Middle frontal gyrus (tissue), 1 donor: ENCODE results near the gene SHCBP1L.
"Not testable (repeated sequence)": the region's sequence is repeated elsewhere in the genome, so short reads cannot be mapped to it uniquely, and the experiment has no call there.

Experiments
- DNase-seq: peaks from one replicate; pipeline ENCODE4 v3.0.0-alpha.2; 2015; ENCODE audit warnings: low spot score; ENCODE audit errors: extremely low spot score

The SHCBP1L gene

DNA sequence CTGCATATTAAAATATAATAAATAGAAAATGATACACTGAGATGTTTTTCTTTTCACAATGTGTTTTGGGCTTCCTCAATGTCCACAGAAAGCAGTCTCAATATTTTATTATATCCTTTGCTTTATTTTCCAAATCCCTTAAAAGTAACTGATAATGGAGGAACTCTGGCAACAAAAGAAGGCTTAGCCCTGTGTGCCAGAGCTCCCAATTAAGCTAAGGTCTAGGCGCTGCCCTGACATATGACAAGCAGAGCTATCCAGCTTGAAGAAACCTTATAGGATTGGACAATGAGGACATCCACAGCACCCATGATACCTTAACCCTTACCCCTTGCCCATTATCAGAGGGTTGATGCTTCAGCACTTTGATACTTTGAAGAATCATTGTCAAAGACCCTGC is 12.9 kb upstream of the SHCBP1L start:
- no peak for DNase-seq

DNA sequence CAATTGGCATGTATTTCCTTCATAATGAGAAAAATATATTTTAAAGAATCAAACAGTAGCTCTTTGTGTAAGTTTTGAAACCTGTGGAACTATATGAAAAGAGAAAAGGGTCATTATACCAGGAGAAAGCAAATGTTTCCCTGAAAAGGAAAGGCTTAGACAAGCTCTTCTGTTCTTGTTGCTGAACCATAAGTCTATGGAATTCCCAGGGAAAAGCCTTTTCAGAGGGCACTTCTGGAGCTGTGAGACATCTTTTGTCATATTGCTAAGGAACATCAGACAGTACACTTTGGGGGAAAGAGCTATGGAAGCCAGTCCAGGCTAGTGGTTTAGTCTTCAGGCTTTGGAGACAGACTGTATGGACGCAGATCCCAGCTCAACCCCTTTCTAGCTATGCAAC is 12.1 kb upstream of the SHCBP1L start:
- no peak for DNase-seq

DNA sequence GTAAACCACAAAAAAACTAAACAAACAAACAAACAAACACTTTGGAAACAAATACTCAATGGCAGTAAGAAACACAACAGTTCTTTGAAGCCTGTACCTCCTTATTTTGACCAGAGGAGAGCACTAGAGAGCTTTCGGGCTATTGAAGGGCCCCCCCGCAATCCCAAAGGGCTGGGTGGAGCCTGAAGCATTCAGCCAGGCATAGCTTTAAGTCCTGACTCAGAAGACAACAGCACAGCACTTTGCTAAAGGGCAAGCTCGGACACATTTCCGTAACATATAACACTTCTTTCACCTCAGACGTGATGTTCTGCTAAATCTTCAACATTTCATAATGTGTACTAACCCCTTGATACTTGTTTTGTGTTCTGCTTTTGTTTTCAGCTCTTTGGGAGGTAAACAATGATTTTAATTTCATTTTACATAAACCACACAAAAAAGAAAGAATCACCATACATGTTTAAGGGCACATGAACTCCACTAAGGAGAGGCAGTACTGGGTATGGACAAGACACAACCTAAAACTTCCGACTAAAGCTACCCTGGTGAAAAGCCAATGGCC is 9.7 kb upstream of the SHCBP1L start:
- DNase-seq, result peak; percentile 50

DNA sequence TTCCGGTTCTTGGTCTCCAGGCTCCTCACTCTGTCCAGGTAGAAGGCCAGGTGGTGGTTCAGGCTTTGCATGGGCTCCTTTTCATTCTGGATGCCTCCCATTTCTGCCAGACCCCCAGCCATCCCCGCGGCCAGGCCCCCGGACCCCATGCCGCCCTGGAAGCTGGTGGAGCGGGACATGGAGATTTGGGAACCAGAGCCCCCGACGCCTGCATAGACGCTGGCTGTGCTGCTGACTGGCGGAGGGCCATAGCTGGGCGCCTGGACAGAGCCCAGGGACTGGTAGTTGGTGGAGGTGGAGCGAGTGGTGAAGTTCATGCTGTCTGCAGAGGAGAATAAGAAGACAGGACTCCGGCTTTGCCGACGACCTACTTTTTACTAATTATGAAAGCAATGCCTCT is 7.1 kb upstream of the SHCBP1L start:
- DNase-seq, result no peak

DNA sequence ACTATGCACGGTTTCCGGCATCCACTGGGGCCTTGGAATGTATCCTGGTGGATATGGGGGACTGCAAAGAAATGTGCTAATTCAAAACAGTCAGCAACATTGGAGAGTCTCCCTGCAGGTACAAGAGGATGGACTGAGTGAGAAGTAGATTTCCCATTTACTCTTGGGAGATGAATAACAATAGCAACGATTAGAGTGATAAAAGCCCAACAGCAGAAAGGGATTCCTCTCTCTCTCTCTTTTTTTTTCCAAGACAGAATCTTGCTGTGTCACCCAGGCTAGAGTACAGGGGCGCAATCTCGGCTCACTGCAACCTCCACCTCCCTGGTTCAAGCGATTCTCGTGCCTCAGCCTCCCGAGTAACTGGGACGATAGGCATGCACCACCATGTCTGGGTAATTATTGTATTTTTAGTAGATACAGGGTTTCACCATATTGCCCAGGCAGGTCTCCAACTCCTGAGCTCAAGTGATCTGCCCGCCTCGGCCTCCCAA is 5.0 kb upstream of the SHCBP1L start:
- DNase-seq, result no peak

DNA sequence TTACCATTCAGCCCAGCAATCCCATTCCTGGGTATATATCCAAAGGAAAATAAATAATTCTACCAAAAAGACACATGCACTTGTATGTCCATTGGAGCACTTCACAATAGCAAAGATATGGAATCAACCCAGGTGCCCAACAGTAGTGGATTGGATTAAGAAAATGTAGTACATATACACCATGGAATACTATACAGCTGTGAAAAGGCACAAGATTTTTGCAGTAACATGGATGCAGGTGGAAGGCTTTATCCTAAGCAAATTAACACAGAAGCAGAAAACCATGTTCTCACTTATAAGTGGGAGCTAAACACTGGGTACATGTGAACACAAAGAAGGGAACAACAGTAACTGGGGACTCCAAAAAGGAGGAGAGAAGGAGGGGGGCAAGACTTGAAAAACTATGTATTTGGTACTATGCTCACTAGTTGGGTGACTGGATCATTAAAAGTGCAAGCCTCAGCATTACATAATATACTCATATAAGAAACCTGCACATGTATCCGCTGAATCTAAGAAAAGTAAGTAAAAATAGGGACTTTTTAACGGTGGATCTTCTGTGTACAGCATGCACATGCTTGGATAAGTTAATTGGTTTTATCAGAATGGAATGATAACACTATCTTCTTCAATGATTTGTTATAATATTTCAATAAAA is 3.9 kb upstream of the SHCBP1L start:
- DNase-seq, result no peak

DNA sequence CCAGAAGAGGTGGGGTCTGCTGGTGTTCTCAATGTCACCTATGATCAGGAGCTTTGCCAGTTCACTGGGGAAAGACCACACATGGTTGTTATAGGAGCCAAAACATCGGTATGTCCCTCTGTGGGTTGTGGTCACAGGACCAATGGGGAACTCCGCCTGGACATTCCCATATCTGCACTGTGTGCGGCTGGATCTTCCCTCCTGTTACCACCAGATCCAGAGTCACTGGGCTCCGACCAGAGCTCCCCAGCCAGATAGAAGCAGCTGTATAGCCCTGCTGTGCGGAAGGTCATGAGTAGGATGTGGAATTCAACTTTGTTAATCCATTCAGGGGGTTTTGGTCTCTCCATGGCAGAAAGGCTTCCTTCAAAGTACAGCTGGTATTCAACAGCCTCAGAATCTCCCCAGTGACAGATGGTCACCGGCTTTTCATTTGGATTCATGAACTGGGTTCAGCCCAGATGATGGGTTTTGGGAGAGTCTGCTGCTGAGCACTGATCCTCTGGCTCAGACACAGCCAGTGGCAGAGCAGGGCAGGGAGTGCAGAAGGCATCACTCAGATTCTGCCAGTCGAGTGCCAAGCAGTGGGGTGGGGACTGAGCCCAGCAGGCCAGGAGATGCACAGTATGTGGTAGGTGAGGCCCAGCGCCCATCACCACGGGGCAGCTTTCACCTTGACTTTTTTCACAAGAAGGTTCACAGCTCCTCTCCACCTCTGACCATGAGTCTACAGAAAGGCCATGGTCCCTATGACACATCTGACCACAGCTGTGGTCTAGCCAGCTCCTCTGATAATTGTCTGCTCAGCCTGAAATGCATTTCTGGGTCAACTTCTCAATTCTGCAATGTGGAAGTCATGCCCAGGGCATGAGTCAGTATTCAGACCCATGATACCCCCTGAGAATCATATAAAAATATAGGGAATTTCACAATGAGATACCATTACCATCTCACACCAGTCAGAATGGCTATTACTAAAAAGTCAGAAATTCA is 2.9 kb upstream of the SHCBP1L start:
- DNase-seq, result no peak

DNA sequence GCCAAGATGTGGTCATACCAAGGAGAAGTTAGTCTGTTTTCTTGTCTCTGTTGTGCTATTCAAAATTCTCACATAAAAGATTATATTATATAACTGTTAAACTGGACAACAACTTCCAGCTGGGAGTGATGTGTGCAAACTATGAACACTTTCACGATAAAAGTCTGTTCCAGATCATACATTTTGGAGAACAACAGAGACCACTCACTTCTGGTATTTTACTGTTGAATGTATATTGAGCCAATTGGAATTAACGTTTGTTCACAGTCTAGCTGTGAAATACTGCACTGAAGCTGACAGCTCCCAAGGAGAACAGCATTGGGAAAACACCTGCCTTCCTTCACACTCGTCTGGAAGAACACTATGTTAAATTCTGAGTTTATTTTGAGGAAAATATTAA is 860 bp upstream of the SHCBP1L start:
- DNase-seq, result no peak

DNA sequence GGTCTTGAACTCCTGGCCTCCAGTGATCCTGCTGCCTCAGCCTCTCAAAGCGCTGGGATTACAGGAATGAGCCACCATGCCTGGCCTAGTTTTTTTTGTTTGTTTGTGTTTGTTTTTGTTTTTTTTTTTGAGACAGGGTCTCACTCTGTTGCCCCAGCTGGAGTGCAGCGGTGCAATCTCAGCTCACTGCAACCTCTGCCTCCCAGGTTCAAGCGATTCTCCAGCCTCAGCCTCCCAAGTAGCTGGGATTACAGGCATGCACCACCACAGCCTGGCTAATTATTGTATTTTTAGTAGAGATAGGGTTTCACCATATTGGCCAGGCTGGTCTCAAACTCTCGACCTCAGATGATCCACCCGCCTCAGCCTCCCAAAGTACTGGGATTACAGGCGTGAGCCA is 9.6 kb downstream of the SHCBP1L start:
- not testable (repeated sequence) for DNase-seq

DNA sequence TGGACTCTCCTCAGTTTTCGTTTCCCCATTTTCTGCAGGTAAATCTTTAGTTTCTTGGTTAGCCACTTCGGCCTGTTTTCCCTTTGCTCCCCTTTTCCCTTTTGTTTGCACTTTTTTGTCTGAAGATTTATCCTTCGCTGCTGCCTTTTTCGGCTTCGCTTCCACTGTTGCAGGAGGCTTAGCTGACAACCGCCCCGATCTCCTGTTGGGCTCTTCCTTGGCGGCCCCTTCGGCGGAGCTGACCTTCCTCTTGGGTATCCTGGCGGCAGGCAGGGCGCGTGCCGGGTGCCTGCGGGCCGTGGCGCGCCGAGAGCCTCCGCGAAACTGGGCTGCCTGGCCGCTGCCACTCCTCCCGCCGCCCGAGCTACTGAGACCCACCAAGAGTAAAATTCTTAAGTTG is 10.8 kb downstream of the SHCBP1L start:
- not testable (repeated sequence) for DNase-seq

DNA sequence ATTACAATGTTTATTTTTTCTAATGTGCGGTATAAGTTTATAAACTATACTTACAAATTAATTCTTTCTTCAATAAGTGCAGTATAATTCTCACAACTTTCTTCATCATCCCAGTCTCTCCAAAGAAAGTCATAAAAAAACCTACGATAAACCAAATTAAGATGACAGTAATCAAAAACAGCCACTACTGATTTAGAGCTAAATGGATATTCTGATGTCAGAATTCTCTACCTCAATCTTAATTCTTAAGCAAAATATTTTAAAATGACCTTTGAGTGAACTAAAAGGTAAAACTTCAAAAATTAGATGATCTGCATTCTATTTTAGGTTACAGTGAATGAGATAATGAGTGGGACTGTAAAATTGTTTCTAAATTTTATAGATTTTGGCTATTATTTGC is 13.6 kb downstream of the SHCBP1L start:
- DNase-seq, result no peak

DNA sequence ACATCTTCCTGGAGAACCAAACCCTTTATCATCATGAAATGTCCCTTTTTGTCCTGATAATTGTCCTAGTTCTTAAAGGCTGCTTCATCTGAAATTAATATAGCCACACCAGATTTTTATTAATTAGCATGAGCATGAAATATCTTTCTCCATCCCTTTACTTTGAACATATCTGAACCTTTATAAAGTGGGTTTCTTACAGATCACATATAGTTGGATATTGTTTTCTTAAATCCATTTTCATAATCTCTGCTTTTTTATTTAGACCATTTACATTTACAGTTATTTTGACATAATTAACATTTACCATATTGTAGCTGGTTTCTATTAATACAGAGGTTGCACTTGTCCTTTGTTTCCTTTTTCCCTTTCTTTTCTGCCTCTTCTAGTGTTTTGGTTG is 17.2 kb downstream of the SHCBP1L start:
- no peak for DNase-seq

DNA sequence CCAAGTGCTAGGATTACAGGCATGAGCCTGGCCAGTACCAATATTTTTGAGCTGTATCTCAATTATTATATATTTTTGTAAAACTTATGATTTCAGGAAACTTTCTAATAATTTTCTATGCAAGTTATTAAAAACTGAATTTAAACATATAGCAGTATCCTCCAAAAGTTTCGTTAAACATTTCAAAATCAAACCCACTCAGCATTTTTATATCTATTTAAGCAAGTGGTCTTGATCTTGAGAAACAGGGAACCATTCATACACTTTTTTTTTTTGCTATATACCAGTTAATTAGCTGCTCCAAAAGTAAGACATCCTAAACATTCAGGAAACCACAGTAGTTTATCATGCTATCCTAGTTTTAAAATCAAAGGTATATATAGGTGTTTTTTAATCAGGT is 22.0 kb downstream of the SHCBP1L start:
- DNase-seq, result no peak

DNA sequence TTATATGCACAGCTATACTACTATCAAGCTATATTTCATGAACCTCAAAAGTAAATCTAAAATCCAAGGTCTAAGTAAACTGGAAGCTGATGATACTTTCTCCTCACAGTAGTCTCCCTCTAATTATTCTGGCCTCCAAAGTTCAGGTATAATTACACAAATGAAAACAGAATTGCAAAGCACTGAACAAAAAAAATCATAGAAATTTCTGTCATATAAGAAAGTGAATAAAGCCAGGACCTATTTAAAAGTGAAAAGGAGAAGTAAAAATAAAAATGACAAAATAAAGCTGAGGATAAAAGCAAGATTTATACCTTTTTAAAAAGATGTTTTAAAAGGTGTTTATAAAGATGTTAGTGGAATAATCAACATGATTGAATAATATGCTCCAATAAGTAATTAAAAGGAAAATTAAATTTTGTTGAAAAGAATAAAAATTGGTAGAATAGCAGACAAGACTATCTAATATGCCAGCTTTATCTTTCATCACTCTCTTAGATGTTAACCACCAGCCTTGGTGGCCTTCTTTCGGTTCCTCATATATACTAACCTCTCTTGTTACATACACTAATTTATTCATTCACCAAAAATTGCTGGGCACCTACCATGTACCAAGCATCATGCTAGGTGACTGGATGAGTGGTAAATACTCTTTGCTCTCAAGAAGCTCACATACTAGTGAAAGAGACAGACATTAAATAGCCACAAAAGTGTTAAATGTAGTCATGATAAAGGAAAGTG is 25.1 kb downstream of the SHCBP1L start:
- no peak for DNase-seq

DNA sequence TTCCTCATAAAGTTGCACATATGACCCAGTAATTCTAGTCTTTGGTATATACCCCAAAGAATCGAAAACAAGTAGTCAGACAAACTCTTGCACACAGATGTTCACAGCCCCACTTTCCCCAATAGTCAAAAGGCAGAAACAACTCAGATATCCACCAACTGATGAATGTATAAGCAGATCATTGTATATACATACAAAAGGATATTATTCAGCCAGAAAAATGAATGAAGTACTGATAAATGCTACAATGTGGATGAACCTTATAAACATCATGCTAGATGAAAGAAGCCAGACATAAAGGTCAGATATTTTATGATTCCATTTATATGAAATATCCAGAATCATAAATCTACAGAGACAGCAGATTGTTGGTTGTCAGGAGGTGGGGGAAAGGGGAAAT is 27.3 kb downstream of the SHCBP1L start:
- DNase-seq, result no peak

DNA sequence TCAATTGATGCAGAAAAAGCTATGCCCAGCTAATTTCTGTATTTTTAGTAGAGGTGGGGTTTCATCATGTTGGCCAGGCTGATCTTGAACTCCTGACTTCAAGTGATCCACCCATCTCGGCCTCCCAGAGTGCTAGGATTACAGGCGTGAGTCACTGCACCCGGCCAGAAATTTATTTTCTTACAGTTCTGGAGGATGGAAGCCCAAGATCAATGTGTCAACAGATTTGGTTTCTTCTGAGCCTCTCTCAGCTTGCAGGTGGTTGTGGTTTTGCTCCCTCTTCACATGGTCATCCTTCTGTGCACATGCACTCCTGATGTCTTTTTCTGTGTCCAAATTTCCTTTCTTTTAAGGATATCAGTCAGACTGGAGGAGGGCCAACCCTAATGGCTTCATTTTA is 35.6 kb downstream of the SHCBP1L start:
- DNase-seq, result no peak

DNA sequence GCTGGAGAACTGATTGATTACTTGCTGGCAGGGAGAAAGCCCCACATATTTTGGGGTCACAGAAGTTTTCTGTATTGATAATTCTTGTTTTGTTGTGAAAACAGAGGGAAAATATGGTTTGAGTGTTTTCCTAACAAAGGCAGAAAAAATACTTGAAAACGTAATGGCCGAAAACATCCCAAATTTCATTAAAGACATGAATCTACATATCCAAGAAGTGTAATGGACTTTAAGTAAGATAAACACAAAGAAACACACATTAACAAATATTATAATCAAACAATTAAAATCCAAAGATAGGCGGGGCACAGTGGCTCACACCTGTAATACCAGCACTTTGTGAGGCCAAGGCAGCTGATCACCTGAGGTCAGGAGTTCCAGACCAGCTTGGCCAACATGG is 39.6 kb downstream of the SHCBP1L start:
- no peak for DNase-seq

DNA sequence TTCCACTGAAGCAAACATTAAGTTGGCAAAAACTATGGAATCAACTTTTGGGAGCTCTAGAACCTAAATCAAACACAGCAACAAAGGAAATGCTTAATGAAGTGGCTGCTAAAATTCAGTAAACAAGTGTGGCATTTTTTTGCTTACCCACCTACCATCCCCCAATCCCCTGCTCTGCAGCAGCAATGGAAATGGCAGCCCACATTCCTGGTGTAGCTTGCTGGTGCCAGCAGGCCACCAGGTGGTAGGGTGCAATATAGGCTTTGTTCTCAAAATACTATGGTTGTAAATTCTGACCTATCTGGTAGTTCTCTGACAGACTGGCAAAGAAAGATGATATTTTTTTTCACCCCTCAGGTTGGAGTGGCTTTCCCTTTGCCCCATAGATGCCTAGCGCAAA is 42.8 kb downstream of the SHCBP1L start:
- DNase-seq, result no peak

DNA sequence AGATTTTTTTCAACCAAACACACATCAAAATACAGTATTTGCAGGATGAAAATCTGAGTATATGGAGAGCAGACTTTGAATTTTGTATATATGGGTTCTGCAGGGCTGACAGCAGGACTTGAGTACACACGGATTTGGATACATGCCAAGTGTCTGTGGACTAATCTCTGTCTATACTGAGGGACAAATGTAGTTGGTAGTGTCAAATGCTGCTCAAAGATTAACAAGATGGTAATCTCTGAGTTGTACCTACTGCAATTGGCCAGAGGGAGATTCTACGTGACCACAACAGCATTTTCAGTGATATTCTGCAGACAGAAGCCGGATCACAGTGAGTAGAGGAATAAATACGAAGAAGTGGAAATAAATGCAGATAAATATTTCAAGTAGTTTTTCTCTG is 43.4 kb downstream of the SHCBP1L start:
- no peak for DNase-seq

DNA sequence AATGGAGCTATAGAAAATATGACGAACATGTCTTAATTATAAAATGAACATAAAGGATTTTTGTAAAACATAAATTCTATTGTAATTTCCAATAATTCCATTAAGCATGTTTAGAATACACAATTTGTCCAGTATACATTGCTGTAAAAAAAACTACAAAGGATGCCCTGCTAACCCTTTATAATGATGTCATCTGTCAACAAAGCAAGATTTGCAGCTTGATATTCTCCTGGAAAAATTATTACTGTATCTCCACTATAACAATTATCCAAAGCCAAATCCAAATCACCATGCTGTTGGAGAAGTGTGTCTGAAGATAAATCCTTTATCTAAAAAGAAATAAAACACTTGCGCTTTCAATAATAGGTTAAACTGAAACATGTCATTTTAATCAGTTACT is 47.6 kb downstream of the SHCBP1L start:
- no peak for DNase-seq

DNA sequence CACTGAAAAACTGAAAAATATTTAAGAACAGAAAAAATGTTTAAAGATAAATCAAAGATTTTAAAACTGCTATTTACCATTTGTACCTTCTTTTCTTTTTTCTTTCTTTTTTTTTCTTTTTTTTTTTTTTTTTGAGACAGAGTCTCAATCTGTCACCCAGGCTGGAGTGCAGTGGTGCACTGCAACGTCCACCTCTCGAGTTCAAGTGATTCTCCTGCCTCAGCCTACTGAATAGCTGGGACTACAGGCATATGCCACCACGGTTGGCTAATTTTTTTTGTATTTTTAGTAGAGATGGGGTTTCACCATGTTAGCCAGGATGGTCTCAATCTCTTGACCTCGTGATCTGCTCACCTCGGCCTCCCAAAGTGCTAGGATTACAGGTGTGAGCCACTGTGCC is 51.0 kb downstream of the SHCBP1L start:
- DNase-seq, result not testable (repeated sequence)

DNA sequence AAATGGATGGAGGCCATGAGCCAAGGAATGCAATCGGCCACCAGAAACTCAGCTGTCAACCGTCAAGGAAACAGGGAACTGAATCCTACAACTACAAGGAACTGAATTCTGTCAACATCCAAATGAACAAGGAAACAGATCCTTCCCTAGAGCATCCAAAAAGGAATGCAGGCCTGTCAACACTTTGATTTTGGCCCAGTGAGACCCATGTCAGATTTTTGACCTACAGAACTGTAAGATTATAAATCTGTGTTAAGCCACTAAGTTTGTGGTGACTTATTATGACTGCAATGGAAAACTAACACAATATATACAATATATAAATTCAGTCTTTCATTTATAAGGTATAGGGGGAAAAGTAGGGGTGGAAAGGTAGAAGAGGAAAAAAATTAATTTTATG is 55.3 kb downstream of the SHCBP1L start:
- DNase-seq, result no peak
